ENCODE data around the gene GALNT9. TPM values are rescaled to one million over a fixed set of nuclear protein-coding genes. Genes with fewer than 3 reads are reported as not detected.

GALNT9 gene
- total RNA-seq, 1 experiment from 2014 or later, result 2.6 TPM

DNA sequence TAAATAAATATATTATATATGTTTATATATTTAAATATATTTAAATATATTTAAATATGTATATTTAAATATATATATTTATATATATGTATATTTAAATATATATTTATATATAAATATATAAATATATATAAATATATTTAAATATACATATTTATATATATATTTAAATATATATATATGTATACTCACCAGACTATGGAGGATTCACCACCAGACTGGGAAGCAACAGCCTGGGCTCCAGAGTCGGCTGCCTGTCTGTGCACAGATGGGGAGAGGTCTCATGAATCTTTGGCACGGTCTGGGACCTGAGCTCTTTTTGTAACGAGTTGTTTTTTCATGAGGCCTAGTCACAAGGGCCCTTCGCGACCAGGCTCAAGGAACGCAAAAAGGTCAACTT lies 163.8 kb downstream of the GALNT9 start:
- no peak overlapping the region for H3K4me2 ChIP-seq (ENCODE audit: low read length)
- H3K36me3 ChIP-seq (ENCODE audit: control insufficient read depth in 1 of 2, insufficient read depth in 2 of 2, low read length in 2 of 2), result no peaks in the 10 kb centered on the region
- peaks cover 0 to 6% of the 10 kb centered on the region in 2 experiments; a peak in 1 of 4 replicates for H3K4me1 ChIP-seq (ENCODE audit: control insufficient read depth in 1 of 2, insufficient read depth in 2 of 2, low read length in 2 of 2)
- no peaks in the 10 kb centered on the region for H3K9me2 ChIP-seq (ENCODE audit: insufficient read depth)
- CTCF ChIA-PET, result no interaction called here
- TF ChIP-seq, protein P1, sequence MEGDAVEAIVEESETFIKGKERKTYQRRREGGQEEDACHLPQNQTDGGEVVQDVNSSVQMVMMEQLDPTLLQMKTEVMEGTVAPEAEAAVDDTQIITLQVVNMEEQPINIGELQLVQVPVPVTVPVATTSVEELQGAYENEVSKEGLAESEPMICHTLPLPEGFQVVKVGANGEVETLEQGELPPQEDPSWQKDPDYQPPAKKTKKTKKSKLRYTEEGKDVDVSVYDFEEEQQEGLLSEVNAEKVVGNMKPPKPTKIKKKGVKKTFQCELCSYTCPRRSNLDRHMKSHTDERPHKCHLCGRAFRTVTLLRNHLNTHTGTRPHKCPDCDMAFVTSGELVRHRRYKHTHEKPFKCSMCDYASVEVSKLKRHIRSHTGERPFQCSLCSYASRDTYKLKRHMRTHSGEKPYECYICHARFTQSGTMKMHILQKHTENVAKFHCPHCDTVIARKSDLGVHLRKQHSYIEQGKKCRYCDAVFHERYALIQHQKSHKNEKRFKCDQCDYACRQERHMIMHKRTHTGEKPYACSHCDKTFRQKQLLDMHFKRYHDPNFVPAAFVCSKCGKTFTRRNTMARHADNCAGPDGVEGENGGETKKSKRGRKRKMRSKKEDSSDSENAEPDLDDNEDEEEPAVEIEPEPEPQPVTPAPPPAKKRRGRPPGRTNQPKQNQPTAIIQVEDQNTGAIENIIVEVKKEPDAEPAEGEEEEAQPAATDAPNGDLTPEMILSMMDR (IDR thresholded peaks at IDR 0.05 in 2 of 3, conservative IDR thresholded peaks at IDR 0.05 in 1 of 3; ENCODE audit: borderline replicate concordance in 1 of 3, insufficient read depth in 1 of 3, low read depth in 2 of 3, low read length in 2 of 3), result no peak
- no peak for TF ChIP-seq EZH2phosphoT487 (IDR thresholded peaks at IDR 0.05; ENCODE audit: borderline replicate concordance)
- TF ChIP-seq POLR2AphosphoS5 (IDR thresholded peaks at IDR 0.05; ENCODE audit: low read depth, low read length), result no peak
- TF ChIP-seq ZFX (IDR thresholded peaks at IDR 0.05), result no peak
- no peak for TF ChIP-seq MAX (IDR thresholded peaks at IDR 0.05)
- no peak for TF ChIP-seq JUND (IDR thresholded peaks at IDR 0.05)
- TF ChIP-seq EGR1 (IDR thresholded peaks at IDR 0.05; ENCODE audit: low read depth), result no peak
- no peak for TF ChIP-seq SP1 (IDR thresholded peaks at IDR 0.05; ENCODE audit: low read depth)
- TF ChIP-seq, protein P2, sequence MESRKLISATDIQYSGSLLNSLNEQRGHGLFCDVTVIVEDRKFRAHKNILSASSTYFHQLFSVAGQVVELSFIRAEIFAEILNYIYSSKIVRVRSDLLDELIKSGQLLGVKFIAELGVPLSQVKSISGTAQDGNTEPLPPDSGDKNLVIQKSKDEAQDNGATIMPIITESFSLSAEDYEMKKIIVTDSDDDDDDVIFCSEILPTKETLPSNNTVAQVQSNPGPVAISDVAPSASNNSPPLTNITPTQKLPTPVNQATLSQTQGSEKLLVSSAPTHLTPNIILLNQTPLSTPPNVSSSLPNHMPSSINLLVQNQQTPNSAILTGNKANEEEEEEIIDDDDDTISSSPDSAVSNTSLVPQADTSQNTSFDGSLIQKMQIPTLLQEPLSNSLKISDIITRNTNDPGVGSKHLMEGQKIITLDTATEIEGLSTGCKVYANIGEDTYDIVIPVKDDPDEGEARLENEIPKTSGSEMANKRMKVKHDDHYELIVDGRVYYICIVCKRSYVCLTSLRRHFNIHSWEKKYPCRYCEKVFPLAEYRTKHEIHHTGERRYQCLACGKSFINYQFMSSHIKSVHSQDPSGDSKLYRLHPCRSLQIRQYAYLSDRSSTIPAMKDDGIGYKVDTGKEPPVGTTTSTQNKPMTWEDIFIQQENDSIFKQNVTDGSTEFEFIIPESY (IDR thresholded peaks at IDR 0.05; ENCODE audit: extremely low read depth, insufficient replicate concordance, low read length), result no peak
- no peak for TF ChIP-seq SRF (IDR thresholded peaks at IDR 0.05; ENCODE audit: low read depth)
- TF ChIP-seq CBX3 (IDR thresholded peaks at IDR 0.05; ENCODE audit: low read depth), result no peak
- no TSS peak for BruUV-seq (replicated peaks)
- no peaks in the 10 kb centered on the region for H3K9me3 ChIP-seq (ENCODE audit: control insufficient read depth in 1 of 2, insufficient read depth in 1 of 2, low read depth in 1 of 2, low read length in 2 of 2)
- H3K4me3 ChIP-seq (replicated peaks in 1 of 2; ENCODE audit: low read depth in 1 of 2, low read length in 2 of 2), result no peak overlapping the region
- no peak for DNase-seq (ENCODE audit: low read depth, low spot score)
- no peaks in the 10 kb centered on the region for H3K27me3 ChIP-seq (ENCODE audit: insufficient read depth, low read length)
- H3K9ac ChIP-seq (ENCODE audit: low read length), result no peak overlapping the region
- RAD21 ChIA-PET (ENCODE audit: low non-redundant PET in 1 of 2, low total read pairs in 2 of 2, uncharacterized antibody in 2 of 2, unreplicated experiment in 2 of 2), result no interaction called here
- H4K20me1 ChIP-seq (ENCODE audit: insufficient read depth), result no peaks in the 10 kb centered on the region
- POLR2A ChIA-PET, result no interaction called here
- H3K27ac ChIP-seq (ENCODE audit: low read depth, low read length), result no peak overlapping the region
- intact Hi-C loops (cut with micrococcal nuclease), result no loop called here
- no peak for ATAC-seq
- no peak overlapping the region for H2AFZ ChIP-seq (ENCODE audit: low read depth, low read length, poor library complexity, severe bottlenecking)
- H3K79me2 ChIP-seq (ENCODE audit: insufficient read depth, low read length), result no peaks in the 10 kb centered on the region

All from HCT116 (cell line).